HG03159 (cell line): ENCODE data around the gene SMNDC1.
"Not testable (repeated sequence)": the region's sequence is repeated elsewhere in the genome, so short reads cannot be mapped to it uniquely, and the experiment has no call there.

Experiments
- ATAC-seq: cut with Tn5 transposase; IDR thresholded peaks from one replicate; pipeline ENCODE4 v1.9.1; 2021; ENCODE audit warnings: mild to moderate bottlenecking, moderate library complexity; ENCODE audit not compliant: unreplicated experiment

The SMNDC1 gene

GRCh38 chr10:110285501-110285900 is 19.2 kb downstream of the SMNDC1 start:
- ATAC-seq: no peak

DNA sequence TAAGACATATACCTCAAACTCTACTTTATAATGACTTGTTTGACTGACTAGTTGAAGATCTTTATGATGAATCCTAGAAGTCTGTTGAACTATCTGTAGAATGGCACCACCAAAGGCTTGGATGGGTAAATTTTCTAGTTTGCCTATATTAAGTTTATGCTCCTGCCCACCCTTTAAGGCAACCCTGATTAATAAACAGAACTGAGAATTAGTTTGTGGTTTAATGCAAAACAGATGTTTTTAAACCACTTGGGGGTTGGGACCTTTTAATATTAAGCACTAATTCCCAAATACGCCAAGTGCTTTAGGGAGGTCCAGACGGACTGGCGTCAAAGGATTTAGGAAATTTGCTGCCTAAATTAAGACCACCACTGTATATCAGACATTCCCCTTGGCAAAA is 20.5 kb downstream of the SMNDC1 start:
- ATAC-seq: no peak

GRCh38 chr10:110279407-110279986 is 25.2 kb downstream of the SMNDC1 start:
- no peak for ATAC-seq

DNA sequence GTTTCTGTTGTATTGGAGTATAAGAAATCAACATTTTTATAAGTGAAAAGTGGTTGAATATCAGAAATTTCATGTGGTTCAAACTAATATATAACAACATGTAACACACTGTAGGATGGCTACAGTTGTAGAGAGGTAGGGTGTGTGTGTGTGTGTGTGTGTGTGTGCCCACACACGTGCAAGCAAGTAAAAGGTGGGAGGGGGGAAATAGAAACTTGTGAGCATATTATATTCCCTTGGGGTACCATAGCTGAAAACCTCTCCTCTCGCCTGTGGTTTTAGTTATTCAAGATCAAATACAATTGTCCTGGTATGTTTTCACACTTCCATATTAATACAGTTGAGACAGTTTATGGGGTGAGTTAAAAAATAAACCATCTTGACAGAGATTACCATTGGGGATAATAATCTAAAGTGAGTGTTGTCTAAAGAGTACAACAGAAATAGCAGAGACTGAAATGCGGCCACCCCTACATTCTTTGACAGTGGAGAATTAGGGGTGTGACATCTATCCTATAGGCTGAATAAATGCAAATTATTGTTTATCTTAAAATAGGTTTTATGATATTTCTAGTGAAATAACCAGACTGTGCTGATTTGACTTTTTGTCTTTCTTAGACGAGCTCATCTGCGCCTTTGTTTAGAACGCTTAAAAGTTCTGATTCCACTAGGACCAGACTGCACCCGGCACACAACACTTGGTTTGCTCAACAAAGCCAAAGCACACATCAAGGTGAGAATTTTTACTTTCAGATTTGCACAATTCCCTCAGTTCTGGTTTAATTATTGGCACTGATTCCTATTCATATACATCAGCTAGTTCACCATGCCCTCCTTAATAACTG is 25.9 kb downstream of the SMNDC1 start:
- no peak for ATAC-seq

- no peak for ATAC-seq
Observed at GRCh38 chr10:110277591-110277990, 27.1 kb downstream of the SMNDC1 start.

- no peak for ATAC-seq
Observed at GRCh38 chr10:110276603-110277002, 28.1 kb downstream of the SMNDC1 start.

DNA sequence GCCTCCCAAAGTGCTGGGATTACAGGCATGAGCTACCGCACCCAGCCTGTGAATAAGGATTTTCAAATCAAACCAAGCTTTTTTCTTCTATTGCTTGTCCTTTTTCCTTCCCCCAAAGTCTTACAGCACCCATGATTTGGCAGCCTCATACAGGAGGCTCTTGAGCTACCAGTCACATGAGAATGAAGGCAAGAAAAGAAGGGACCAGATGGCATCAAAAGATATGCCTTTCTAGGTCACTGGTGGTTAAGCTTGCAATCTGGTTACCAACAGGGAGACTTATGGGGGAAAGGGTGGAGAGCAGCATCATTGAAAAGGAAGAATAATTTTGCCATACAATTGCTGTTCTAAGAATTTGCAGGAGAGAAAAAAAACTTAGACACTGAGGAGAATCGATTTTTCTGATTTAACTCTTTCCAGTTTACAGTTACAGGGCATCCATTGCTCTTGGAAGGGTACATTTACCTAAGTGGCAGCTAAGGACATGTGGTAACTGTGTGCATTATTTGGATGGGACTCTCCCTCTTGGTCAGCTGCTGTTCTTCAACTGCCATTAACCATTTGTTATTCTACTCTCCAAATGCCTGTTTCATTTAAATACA is 29.5 kb downstream of the SMNDC1 start:
- no peak for ATAC-seq

- no peak for ATAC-seq
Observed at GRCh38 chr10:110274647-110275046, 30.1 kb downstream of the SMNDC1 start.

GRCh38 chr10:110274072-110274627 is 30.6 kb downstream of the SMNDC1 start:
- ATAC-seq: no peak

GRCh38 chr10:110273474-110273873 is 31.2 kb downstream of the SMNDC1 start:
- no peak for ATAC-seq

DNA sequence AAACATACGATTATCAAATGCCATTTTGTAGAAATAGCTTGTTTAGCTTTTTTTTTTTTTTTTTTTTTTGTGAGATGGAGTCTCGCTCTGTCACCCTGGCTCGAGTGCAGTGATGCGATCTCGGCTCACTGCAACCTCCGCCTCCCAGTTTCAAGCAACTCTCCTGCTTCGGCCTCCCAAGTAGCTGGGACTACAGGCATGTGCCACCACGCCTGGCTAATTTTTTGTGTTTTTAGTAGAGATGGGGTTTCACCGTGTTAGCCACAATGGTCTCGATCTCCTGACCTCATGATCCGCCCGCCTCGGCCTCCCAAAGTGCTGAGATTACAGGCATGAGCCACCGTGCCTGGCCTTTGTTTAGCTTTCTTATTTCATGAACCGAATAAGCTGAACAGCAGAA is 31.7 kb downstream of the SMNDC1 start:
- ATAC-seq: not testable (repeated sequence)

DNA sequence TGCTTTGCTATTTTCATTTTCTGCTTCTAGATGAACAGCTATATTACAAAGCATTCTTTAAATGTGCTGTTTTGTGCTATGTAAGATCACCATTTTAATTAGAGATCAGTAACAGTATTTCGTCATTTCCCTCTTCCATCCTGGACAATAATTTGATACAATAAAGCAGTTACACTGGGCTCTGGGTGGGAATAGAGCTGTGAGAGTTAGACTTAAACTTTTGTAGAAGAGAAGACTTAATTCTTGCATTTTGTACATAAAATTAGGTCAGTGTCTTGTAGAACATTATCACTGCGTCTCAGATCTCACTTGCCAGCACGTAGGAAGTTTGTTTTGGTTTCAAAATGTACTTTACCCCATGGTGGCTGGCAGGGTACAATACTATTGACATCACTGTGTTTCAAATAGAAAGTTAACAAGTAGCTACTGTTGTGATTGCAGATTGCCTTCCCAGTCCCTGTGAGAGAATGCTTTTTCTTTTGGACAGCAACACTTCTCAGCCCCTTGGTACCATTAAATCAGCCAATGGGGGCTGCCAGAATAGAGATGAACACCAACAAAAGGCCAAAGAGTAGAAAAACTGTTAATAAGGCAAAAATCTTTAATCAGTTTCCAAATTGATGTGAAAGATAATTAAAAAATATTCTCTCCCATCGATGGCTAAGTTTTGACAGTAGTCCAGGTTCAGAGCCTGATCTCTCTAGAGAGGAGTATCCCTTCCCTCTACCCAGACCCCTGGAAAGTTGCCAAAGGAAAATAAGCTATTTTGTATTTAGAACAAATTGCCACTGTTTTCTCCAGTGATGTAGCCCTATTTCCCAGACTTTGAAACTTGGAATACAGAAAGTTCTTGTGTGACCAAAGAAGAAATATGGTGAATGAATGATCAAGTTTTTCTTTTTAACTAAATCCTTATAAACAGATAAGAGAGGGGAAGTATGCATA is 35.1 kb downstream of the SMNDC1 start:
- ATAC-seq: peak; percentile 67

- no peak for ATAC-seq
Observed at GRCh38 chr10:110268971-110269370, 35.7 kb downstream of the SMNDC1 start.

DNA sequence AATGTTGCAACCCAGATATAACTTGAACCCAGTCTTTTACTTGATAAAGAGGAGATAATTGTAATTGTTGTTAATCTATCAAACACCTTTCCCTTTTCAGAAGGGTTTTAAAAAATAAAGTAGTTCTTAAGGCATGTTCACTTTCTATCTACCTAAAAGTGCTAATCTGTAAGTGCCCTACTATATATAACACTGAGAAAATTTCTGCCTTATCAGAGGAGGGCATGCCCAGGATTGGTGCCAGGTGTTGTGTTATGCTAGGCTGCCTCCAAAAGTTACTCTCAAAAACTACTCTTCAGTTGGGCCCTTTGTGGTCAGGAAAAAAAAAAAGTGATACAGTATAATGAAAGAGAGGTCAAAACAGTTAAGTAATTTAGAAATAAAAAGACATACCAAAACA is 36.3 kb downstream of the SMNDC1 start:
- ATAC-seq: no peak

GRCh38 chr10:110267276-110267675 is 37.4 kb downstream of the SMNDC1 start:
- no peak for ATAC-seq

- ATAC-seq: no peak
Observed at GRCh38 chr10:110265573-110266193, 39.0 kb downstream of the SMNDC1 start.

GRCh38 chr10:110263164-110263563 is 41.6 kb downstream of the SMNDC1 start:
- ATAC-seq: no peak

DNA sequence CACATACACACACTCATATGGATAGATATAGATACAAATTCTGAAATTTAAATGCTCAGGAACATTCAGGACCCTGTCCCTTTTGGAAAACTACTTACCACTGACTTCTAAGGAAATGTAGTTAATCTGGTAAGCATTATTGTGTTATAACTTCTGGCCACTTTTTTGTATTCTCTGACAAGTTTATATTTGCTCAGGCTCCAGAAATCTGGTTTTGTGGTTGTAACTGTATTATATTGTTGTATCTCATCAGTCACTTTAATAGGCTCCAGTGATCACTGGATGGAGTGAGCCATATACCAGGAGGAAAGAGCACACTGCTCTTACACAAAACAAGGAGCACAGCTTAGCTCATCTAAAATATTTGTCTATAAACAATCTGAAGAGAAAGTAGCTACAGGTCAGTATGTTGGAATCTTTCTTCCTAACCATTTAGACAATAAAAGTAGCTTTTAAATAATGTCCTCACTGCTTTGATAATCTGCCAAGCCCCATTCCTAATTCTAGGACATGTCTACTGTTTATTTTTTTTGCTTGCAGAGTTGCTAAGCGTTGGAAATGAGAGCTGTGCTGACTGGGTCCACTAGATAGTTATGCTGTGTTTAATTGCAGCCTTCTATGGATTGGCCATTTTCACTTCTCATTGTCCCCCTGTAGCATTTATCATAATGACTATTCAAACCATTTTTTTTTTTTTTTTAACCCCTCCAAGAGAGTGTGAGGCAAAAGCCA is 43.8 kb downstream of the SMNDC1 start:
- ATAC-seq: no peak

GRCh38 chr10:110259317-110259716 is 45.4 kb downstream of the SMNDC1 start:
- no peak for ATAC-seq

DNA sequence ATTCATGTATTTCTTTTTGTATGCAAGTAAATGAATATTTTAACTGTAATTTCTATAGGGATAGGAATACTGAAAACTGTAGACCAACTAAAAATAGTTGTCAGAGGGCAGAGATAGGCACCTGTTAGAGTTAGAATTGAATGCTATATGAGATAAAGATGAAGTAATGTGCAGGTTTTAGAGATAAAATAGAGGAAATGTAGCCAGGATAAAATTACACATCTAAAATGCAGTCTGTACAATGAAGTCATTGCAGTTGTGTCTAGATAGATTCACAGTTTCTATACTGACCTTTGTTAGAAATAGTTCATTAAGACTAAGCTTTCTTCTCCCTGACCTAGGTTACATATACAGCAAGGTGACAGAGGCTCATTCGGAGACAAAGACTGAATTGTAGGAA is 46.2 kb downstream of the SMNDC1 start:
- no peak for ATAC-seq
